ENCODE data around the gene CCDC92. TPM values are rescaled to one million over a fixed set of nuclear protein-coding genes. Genes with fewer than 3 reads are reported as not detected.

The CCDC92 gene
- total and polyA plus RNA-seq, 10 of the 15 experiments (the other 5 are each of a cell fraction or from before 2014, with no cell fraction given) = 0.53 to 11.8 (median 4.2) TPM

GRCh38 chr12:123937707-123938591 lies 34.7 kb downstream of the CCDC92 start:
- no peaks in the 10 kb centered on the region for H3K36me3 ChIP-seq (ENCODE audit: control insufficient read depth in 2 of 2, insufficient read depth in 2 of 2, low read length in 1 of 2)
- WGBS (ENCODE audit: insufficient coverage, insufficient replicate concordance, low lambda C conversion rate, missing lambda C conversion rate) = 58% methylated on average over 16 of the region's 16 CpGs
- no TSS peak for BruUV-seq (replicated peaks)
- ChIA-PET CTCF (interaction anchor here (1.1 to 1.6 kb wide), 3 partner anchors 8 to 14 kb away, joined by 3 to 5 read pairs (median 4); no protein-coding TSS in a partner anchor), RAD21 (ENCODE audit: unreplicated experiment) (no interaction called here), POLR2A (no interaction called here), SMC1A (ENCODE audit: uncharacterized antibody, unreplicated experiment) (no interaction called here)
- H3K27me3 ChIP-seq (replicated peaks in 1 of 2; ENCODE audit: control insufficient read depth in 2 of 2, insufficient read depth in 2 of 2, low read length in 1 of 2) = no peaks in the 10 kb centered on the region
- no peak overlapping the region for H3K27ac ChIP-seq (ENCODE audit: control insufficient read depth, insufficient read depth)
- in situ Hi-C loops (cut with MboI) (no loop called here), intact Hi-C loops (cut with micrococcal nuclease; ENCODE audit: unreplicated experiment) (no loop called here)
- ATAC-seq (no peak; the same call in 2 of the 3 replicates), FAIRE-seq (peak; percentile 7), DNase-seq (ENCODE audit: low read depth, low spot score) (no peak)
- no peaks in the 10 kb centered on the region; the same call in 1 of the 3 replicates for H3K9me3 ChIP-seq (replicated peaks; ENCODE audit: control insufficient read depth, insufficient read depth, low read length)
- H3K4me1 ChIP-seq (ENCODE audit: control insufficient read depth, insufficient read depth, low read length) = peaks cover 11% of the 10 kb centered on the region
- H3K4me2 ChIP-seq (ENCODE audit: control insufficient read depth, insufficient read depth) = peak overlapping the region; percentile 5
- H3K4me3 ChIP-seq = peak overlapping the region; percentile 43; the same call in 1 of the 2 replicates
- H2AFZ ChIP-seq (ENCODE audit: control insufficient read depth, low read depth, low read length) = peak overlapping the region; percentile 60
- no peaks in the 10 kb centered on the region for H4K20me1 ChIP-seq (ENCODE audit: control insufficient read depth, insufficient read depth)
- TF ChIP-seq IRF4 (IDR thresholded peaks at IDR 0.05; ENCODE audit: low read depth, low read length) (0 out of 2 replicates have a peak, but pooled peaks have one; percentile 27), HDAC2 (IDR thresholded peaks at IDR 0.05) (no peak), RUNX3 (IDR thresholded peaks at IDR 0.05; ENCODE audit: low read length) (peak; percentile 57), ZBTB4 (CRISPR knock-in tag; IDR thresholded peaks at IDR 0.05) (no peak)
- TF ChIP-seq, protein P1, sequence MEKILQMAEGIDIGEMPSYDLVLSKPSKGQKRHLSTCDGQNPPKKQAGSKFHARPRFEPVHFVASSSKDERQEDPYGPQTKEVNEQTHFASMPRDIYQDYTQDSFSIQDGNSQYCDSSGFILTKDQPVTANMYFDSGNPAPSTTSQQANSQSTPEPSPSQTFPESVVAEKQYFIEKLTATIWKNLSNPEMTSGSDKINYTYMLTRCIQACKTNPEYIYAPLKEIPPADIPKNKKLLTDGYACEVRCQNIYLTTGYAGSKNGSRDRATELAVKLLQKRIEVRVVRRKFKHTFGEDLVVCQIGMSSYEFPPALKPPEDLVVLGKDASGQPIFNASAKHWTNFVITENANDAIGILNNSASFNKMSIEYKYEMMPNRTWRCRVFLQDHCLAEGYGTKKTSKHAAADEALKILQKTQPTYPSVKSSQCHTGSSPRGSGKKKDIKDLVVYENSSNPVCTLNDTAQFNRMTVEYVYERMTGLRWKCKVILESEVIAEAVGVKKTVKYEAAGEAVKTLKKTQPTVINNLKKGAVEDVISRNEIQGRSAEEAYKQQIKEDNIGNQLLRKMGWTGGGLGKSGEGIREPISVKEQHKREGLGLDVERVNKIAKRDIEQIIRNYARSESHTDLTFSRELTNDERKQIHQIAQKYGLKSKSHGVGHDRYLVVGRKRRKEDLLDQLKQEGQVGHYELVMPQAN (conservative IDR thresholded peaks at IDR 0.05) = no peak
- no peak overlapping the region; the same call in none of the 2 replicates for H3K9ac ChIP-seq (ENCODE audit: control insufficient read depth, insufficient read depth, low read length)
- H3K79me2 ChIP-seq (ENCODE audit: control insufficient read depth, insufficient read depth, low read length) = no peaks in the 10 kb centered on the region

All from GM12878 (cell line).